T-cell (primary cell): ENCODE data around the gene MTX3. TPM values are rescaled to one million over a fixed set of nuclear protein-coding genes. Genes with fewer than 3 reads are reported as not detected.

Experiments used
- ATAC-seq, 4 experiments: fragments of 200-7000 bp in 3 of 4; fragments of 150-1000 bp in 1 of 4; cut with Tn5 transposase; replicated peaks in 1 of 4; 1 replicate in 3 of 4; 2 replicates in 1 of 4; pipeline ENCODE4 v1.10.0; 2021; ENCODE audit warnings: moderate library complexity in 3 of 4, mild to moderate bottlenecking in 2 of 4, moderate number of reproducible peaks in 1 of 4
- CTCF ChIA-PET, 2 donors: fragments of 300-600 bp; sonication (Branson Sonifier 250); formaldehyde crosslinking; loops; one replicate each; lab custom pipeline; 2022; ENCODE audit warnings: antibody characterized with exemption in 2 of 2; lab: Charles Lee
- POLR2A ChIA-PET, 2 donors: fragments of 300-600 bp; sonication (Branson Sonifier 250); formaldehyde crosslinking; loops; one replicate each; lab custom pipeline; 2022; ENCODE audit warnings: antibody characterized with exemption in 2 of 2; lab: Charles Lee
- DNase-seq, 35 experiments: peaks; one replicate each; pipeline versions ENCODE4 v3.0.0 to v3.0.0-alpha.2; 2013 to 2023
- H3K27ac ChIP-seq: one replicate; pipeline ENCODE4 v1.5.1; 2013; ENCODE audit warnings: low read length
- H3K27me3 ChIP-seq, 2 experiments: replicated peaks in 1 of 2; 1 replicate in 1 of 2; 2 replicates in 1 of 2; pipeline versions ENCODE4 v1.6.1 to v1.7.0; 2013; ENCODE audit warnings: low read length in 1 of 2, mixed read lengths in 1 of 2; ENCODE audit not compliant: control insufficient read depth in 2 of 2, insufficient read depth in 2 of 2; ENCODE audit errors: extremely low read depth in 1 of 2
- H3K36me3 ChIP-seq, 2 donors: 1 replicate in 1 of 2; 2 replicates in 1 of 2; pipeline versions ENCODE4 v1.6.1 to v1.7.0; 2013; ENCODE audit warnings: low read length in 1 of 2; ENCODE audit not compliant: control insufficient read depth in 2 of 2, insufficient read depth in 1 of 2; ENCODE audit errors: extremely low read depth in 1 of 2
- H3K4me1 ChIP-seq, 2 experiments: 1 replicate in 1 of 2; 2 replicates in 1 of 2; pipeline versions ENCODE4 v1.6.1 to v1.7.0; 2013; ENCODE audit warnings: low read length in 2 of 2, mixed read lengths in 1 of 2; ENCODE audit not compliant: insufficient read depth in 2 of 2, control insufficient read depth in 1 of 2; ENCODE audit errors: extremely low read depth in 1 of 2
- H3K4me3 ChIP-seq, 2 donors: 1 replicate in 1 of 2; 2 replicates in 1 of 2; pipeline versions ENCODE4 v1.5.1 to v1.7.0; 2013; ENCODE audit warnings: mild to moderate bottlenecking in 2 of 2, low read length in 1 of 2, moderate library complexity in 1 of 2; ENCODE audit not compliant: control insufficient read depth in 1 of 2; ENCODE audit errors: extremely low read depth in 1 of 2
- H3K9me3 ChIP-seq: 2 replicates; pipeline ENCODE4 v1.7.0; 2013
- H3K27ac Mint-ChIP-seq, 2 donors: one replicate each; pipeline ENCODE4 v1.8.0; 2020 to 2021; ENCODE audit warnings: mild to moderate bottlenecking in 2 of 2, mixed read lengths in 2 of 2
- H3K27me3 Mint-ChIP-seq, 2 donors: one replicate each; pipeline ENCODE4 v1.8.0; 2021 to 2022; ENCODE audit warnings: mixed read lengths in 2 of 2
- H3K36me3 Mint-ChIP-seq: one replicate; pipeline ENCODE4 v1.8.0; 2021; ENCODE audit warnings: mixed read lengths
- H3K4me1 Mint-ChIP-seq, 3 donors: one replicate each; pipeline ENCODE4 v1.8.0; 2020 to 2022; ENCODE audit warnings: mixed read lengths in 3 of 3, mild to moderate bottlenecking in 1 of 3
- H3K4me3 Mint-ChIP-seq, 3 donors: one replicate each; pipeline ENCODE4 v1.8.0; 2020 to 2022; ENCODE audit warnings: mild to moderate bottlenecking in 3 of 3, mixed read lengths in 3 of 3, moderate library complexity in 3 of 3
- H3K9me3 Mint-ChIP-seq, 3 donors: one replicate each; pipeline ENCODE4 v1.8.0; 2020 to 2022; ENCODE audit warnings: mixed read lengths in 3 of 3
- WGBS: methylation state at CpG from one replicate; pipeline ENCODE4 v1.1.5; 2013; ENCODE audit warnings: missing lambda C conversion rate; ENCODE audit not compliant: insufficient coverage; 5-methylcytosine and 5-hydroxymethylcytosine counted together
- total RNA-seq, 35 experiments: library from RNA in 6 of 35; stranded (reverse) in 6 of 35; fragments of 120-200 nt in 1 of 35; gene quantifications; one replicate each; pipeline versions ENCODE4 v1.2.1 to v1.2.4 and lab custom pipeline; 2013 to 2026

Gene MTX3
- total RNA-seq, 5 donors from 2014 or later (not counting 1 experiment from before 2014, with no cell fraction given): 17.9 to 28.7 (median 21.0) TPM

- Mint-ChIP-seq H3K4me1 (peaks cover 0 to 8% (median 3%) of the 10 kb centered on the region in 3 donors), H3K27me3 (peaks cover 0 to 6% of the 10 kb centered on the region in 2 donors), H3K9me3 (no peaks in the 10 kb centered on the region), H3K4me3 (no peak overlapping the region), H3K27ac (no peak overlapping the region), H3K36me3 (no peaks in the 10 kb centered on the region)
- H3K4me1 ChIP-seq: no peaks in the 10 kb centered on the region
- ChIA-PET POLR2A (no interaction called here), CTCF (no interaction called here)
- DNase-seq (no peak), ATAC-seq (no peak)
- H3K9me3 ChIP-seq: no peaks in the 10 kb centered on the region
- 100% methylated on average over 1 of the region's 3 CpGs for WGBS
- no peak overlapping the region for H3K27ac ChIP-seq
- no peaks in the 10 kb centered on the region for H3K36me3 ChIP-seq
- no peak overlapping the region for H3K4me3 ChIP-seq
- peaks cover 0 to 11% of the 10 kb centered on the region in 2 experiments for H3K27me3 ChIP-seq
Measured at GRCh38 chr5:79934681-79935080, 56.4 kb downstream of the MTX3 start.

GRCh38 chr5:79932510-79933504, 58.3 kb downstream of the MTX3 start:
- ATAC-seq (no peak), DNase-seq (no peak)
- ChIA-PET CTCF (no interaction called here), POLR2A (no interaction called here)
- no peak overlapping the region for H3K4me3 Mint-ChIP-seq
- Histone ChIP-seq H3K4me1 (no peaks in the 10 kb centered on the region), H3K27me3 (peaks cover 0 to 8% of the 10 kb centered on the region in 2 experiments), H3K9me3 (no peaks in the 10 kb centered on the region), H3K27ac (no peak overlapping the region), H3K4me3 (no peak overlapping the region), H3K36me3 (no peaks in the 10 kb centered on the region)
- H3K27me3 Mint-ChIP-seq: peaks cover 0 to 6% of the 10 kb centered on the region in 2 donors
- no peak overlapping the region for H3K27ac Mint-ChIP-seq
- no peaks in the 10 kb centered on the region for H3K4me1 Mint-ChIP-seq
- 91% methylated on average over 7 of the region's 10 CpGs for WGBS
- H3K36me3 Mint-ChIP-seq: no peaks in the 10 kb centered on the region
- H3K9me3 Mint-ChIP-seq: no peaks in the 10 kb centered on the region

DNA sequence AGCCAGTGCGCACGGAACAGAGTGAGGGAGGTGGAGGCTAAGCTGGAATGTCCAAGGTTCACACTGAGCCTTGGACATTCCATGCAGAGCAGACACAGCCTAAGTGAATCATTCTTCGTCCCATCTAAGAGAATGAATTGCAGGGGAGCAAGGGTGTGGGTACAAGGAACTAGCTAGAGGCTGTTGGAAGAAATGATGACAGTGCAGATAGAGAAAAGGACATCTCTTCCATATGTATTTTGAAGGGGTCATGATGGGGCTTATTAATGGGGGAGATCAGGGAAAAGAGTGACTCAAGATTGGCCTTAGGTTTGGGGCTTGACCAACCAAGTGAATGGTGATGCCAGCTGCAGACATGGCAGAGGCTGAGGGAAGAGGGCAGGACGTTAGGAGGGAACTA, 59.2 kb downstream of the MTX3 start:
- Histone ChIP-seq H3K9me3 (no peaks in the 10 kb centered on the region), H3K36me3 (no peaks in the 10 kb centered on the region), H3K4me3 (no peak overlapping the region), H3K4me1 (no peaks in the 10 kb centered on the region), H3K27me3 (peaks cover 0 to 8% of the 10 kb centered on the region in 2 experiments), H3K27ac (no peak overlapping the region)
- H3K27ac Mint-ChIP-seq: no peak overlapping the region
- H3K4me1 Mint-ChIP-seq: no peaks in the 10 kb centered on the region
- no peak overlapping the region for H3K4me3 Mint-ChIP-seq
- no peak for ATAC-seq
- no peaks in the 10 kb centered on the region for H3K9me3 Mint-ChIP-seq
- DNase-seq: no peak
- 75% methylated on average over 4 of the region's 4 CpGs for WGBS
- no peaks in the 10 kb centered on the region for H3K36me3 Mint-ChIP-seq
- peaks cover 0 to 6% of the 10 kb centered on the region in 2 donors for H3K27me3 Mint-ChIP-seq
- ChIA-PET POLR2A (no interaction called here), CTCF (no interaction called here)

GRCh38 chr5:79931409-79931808, 59.7 kb downstream of the MTX3 start:
- ChIA-PET POLR2A (no interaction called here), CTCF (no interaction called here)
- ATAC-seq (no peak), DNase-seq (no peak)
- H3K36me3 Mint-ChIP-seq: no peaks in the 10 kb centered on the region
- H3K27ac Mint-ChIP-seq: no peak overlapping the region
- H3K4me3 Mint-ChIP-seq: no peak overlapping the region
- H3K9me3 ChIP-seq: no peaks in the 10 kb centered on the region
- H3K27ac ChIP-seq: no peak overlapping the region
- no peaks in the 10 kb centered on the region for H3K9me3 Mint-ChIP-seq
- H3K4me1 Mint-ChIP-seq: no peaks in the 10 kb centered on the region
- peaks cover 0 to 2% of the 10 kb centered on the region in 2 donors for H3K27me3 Mint-ChIP-seq
- H3K4me3 ChIP-seq: no peak overlapping the region
- no peaks in the 10 kb centered on the region for H3K36me3 ChIP-seq
- no peaks in the 10 kb centered on the region for H3K4me1 ChIP-seq
- peaks cover 0 to 8% of the 10 kb centered on the region in 2 experiments for H3K27me3 ChIP-seq
- no CpG with 5 or more reads among the region's 2 CpGs for WGBS

DNA sequence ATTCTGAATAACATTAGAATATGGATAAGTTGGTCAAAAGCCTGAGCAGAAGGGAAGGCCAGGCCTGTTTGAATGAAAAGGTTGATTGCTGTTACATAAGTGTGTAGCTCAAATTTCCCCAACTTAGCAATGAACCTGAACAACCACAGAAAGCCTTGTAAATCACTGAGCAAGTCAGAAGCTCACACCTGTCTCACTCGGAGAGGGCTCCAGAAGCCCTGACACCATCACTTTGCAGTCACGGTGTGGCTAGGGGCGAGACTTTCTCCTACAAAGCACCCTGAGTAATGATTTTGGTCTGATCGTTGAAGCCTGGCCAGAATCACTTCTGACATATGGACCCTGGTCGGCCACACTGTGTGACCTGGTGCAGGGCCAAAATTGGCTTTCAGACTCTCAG, 62.0 kb downstream of the MTX3 start:
- no peak overlapping the region for H3K4me3 Mint-ChIP-seq
- DNase-seq: no peak
- Histone ChIP-seq H3K36me3 (no peaks in the 10 kb centered on the region), H3K4me1 (no peaks in the 10 kb centered on the region), H3K27me3 (peaks cover 0 to 3% of the 10 kb centered on the region in 2 experiments), H3K9me3 (no peaks in the 10 kb centered on the region), H3K4me3 (no peak overlapping the region), H3K27ac (no peak overlapping the region)
- 92% methylated on average over 5 of the region's 5 CpGs for WGBS
- no peaks in the 10 kb centered on the region for H3K27me3 Mint-ChIP-seq
- ATAC-seq: no peak
- POLR2A ChIA-PET: no interaction called here
- H3K27ac Mint-ChIP-seq: no peak overlapping the region
- CTCF ChIA-PET: no interaction called here
- H3K9me3 Mint-ChIP-seq: no peaks in the 10 kb centered on the region
- H3K36me3 Mint-ChIP-seq: no peaks in the 10 kb centered on the region
- no peaks in the 10 kb centered on the region for H3K4me1 Mint-ChIP-seq
